Measurements from ENCODE around the gene MCF2. TPM values are rescaled to one million over a fixed set of nuclear protein-coding genes. Genes with fewer than 3 reads are reported as not detected.

MCF2 gene
- total and polyA plus RNA-seq, 2 of the 13 experiments (the other 11 are each of a cell fraction or from before 2014, with no cell fraction given) = 0.07 TPM; not detected in 1

DNA sequence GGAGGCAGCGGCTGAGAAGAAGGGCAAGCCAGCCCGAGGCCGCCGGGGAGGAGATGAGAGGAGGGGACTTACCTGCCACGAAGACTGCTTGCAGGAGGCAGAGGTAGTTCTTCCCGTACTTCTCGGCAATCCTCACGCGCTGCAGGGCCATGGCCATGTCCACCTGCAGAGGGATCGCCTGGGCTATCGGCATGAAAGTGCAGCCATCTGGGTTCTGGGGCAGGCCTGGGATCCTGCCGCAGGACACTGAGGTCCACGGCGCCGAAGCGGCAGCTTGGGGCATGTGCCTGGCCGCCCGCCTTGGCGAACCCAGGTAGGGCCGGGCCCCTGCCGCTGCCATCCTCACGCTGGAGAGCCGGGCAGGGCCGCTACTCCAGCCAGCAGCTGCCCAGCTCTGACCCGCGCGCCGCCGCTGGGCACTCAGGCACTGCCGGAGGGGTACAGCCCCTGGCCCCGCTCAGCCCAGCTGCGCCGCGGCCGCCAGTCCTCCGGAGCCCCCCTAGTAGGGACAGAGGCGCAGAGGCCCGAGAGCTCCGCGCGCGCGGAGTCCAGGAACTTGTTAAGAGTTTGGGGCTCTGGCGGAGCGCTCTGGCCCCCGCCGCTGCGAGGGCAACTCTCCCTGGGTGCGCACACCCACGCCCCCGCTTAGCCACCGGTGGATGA lies 16.0 kb downstream of the MCF2 start:
- Histone ChIP-seq H4K20me1 (ENCODE audit: insufficient read depth, low read length) (no peaks in the 10 kb centered on the region), H3K79me2 (ENCODE audit: insufficient read depth, low read length) (no peaks in the 10 kb centered on the region), H3K9me3 (ENCODE audit: low read length) (no peaks in the 10 kb centered on the region), H2AFZ (ENCODE audit: low read length) (no peak overlapping the region), H3K27ac (ENCODE audit: extremely low read length, insufficient read depth, low read length) (no peak overlapping the region), H3K4me2 (ENCODE audit: low read depth, low read length) (peak overlapping the region; percentile 27; the same call in 1 of the 2 replicates), H3K4me3 (replicated peaks in 1 of 3; ENCODE audit: insufficient read depth in 1 of 3, low read depth in 2 of 3, low read length in 3 of 3) (no peak overlapping the region), H3K36me3 (replicated peaks in 1 of 2; ENCODE audit: control insufficient read depth in 1 of 2, insufficient read depth in 2 of 2, low read length in 2 of 2) (no peaks in the 10 kb centered on the region), H3K27me3 (ENCODE audit: control insufficient read depth in 1 of 2, insufficient read depth in 2 of 2, low read length in 2 of 2) (peaks cover 0 to 7% of the 10 kb centered on the region in 2 experiments; a peak in 2 of 5 replicates), H3K9ac (ENCODE audit: insufficient read depth, low read depth, low read length) (no peak overlapping the region), H3K4me1 (ENCODE audit: insufficient read depth, low read length) (no peaks in the 10 kb centered on the region)
- no TSS peak for BruUV-seq (replicated peaks)
- DNase-seq (ENCODE audit: low spot score) (no peak), ATAC-seq (peak; percentile 48), FAIRE-seq (no peak)
- in situ Hi-C loops (cut with HindIII; ENCODE audit: extremely low pct_ligation_motif_present, low pct_unique_long_range_greater_than_20kb) = no loop called here
- WGBS (ENCODE audit: low lambda C conversion rate) = 8% methylated on average over 4 of the region's 52 CpGs
- intact Hi-C loops (cut with micrococcal nuclease; ENCODE audit: unreplicated experiment) = no loop called here
- ChIA-PET POLR2A (no interaction called here), CTCF (ENCODE audit: low intra/inter-chr PET ratio, low total read pairs) (no interaction called here)
- no peak for TF ChIP-seq TEF (CRISPR knock-in tag; IDR thresholded peaks at IDR 0.05)
- no peak for TF ChIP-seq ATF6 (CRISPR knock-in tag; conservative IDR thresholded peaks at IDR 0.05)
- no peak for TF ChIP-seq NFIB (CRISPR knock-in tag; IDR thresholded peaks at IDR 0.05; ENCODE audit: borderline replicate concordance)
- no peak for TF ChIP-seq ZNF644 (CRISPR knock-in tag; IDR thresholded peaks at IDR 0.05; ENCODE audit: low read depth)
- no peak for TF ChIP-seq HOXD1 (CRISPR knock-in tag; IDR thresholded peaks at IDR 0.05)
- TF ChIP-seq HBP1 (CRISPR knock-in tag; IDR thresholded peaks at IDR 0.05; ENCODE audit: low read depth) = no peak
- TF ChIP-seq ZNF670 (CRISPR knock-in tag; IDR thresholded peaks at IDR 0.05; ENCODE audit: borderline replicate concordance) = no peak
- TF ChIP-seq ONECUT2 (CRISPR knock-in tag; IDR thresholded peaks at IDR 0.05) = no peak
- no peak for TF ChIP-seq MEIS2 (CRISPR knock-in tag; IDR thresholded peaks at IDR 0.05)
- TF ChIP-seq ZNF335 (CRISPR knock-in tag; IDR thresholded peaks at IDR 0.05) = no peak
- no peak for TF ChIP-seq ZNF792 (CRISPR knock-in tag; IDR thresholded peaks at IDR 0.05)
- no peak for TF ChIP-seq BHLHE40 (IDR thresholded peaks at IDR 0.05; ENCODE audit: low read length)
- TF ChIP-seq PRDM4 (CRISPR knock-in tag; IDR thresholded peaks at IDR 0.05; ENCODE audit: borderline replicate concordance) = no peak
- TF ChIP-seq, protein P1, sequence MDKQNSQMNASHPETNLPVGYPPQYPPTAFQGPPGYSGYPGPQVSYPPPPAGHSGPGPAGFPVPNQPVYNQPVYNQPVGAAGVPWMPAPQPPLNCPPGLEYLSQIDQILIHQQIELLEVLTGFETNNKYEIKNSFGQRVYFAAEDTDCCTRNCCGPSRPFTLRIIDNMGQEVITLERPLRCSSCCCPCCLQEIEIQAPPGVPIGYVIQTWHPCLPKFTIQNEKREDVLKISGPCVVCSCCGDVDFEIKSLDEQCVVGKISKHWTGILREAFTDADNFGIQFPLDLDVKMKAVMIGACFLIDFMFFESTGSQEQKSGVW (CRISPR knock-in tag; IDR thresholded peaks at IDR 0.05; ENCODE audit: borderline replicate concordance) = no peak
- TF ChIP-seq AGO1 (IDR thresholded peaks at IDR 0.05; ENCODE audit: low read depth, low read length, poor library complexity, severe bottlenecking) = no peak

All from HepG2 (cell line).